ENCODE results near the gene CDK17. TPM values are rescaled to one million over a fixed set of nuclear protein-coding genes. Genes with fewer than 3 reads are reported as not detected.

CDK17 gene
- total and polyA plus RNA-seq, 2 of the 8 experiments (the other 6 are each of a cell fraction or from before 2014, with no cell fraction given), result 5.8 to 20.0 TPM

- no peak overlapping the region for H3K4me2 ChIP-seq (ENCODE audit: insufficient read depth in 1 of 2, low read depth in 2 of 2, low read length in 2 of 2)
- whole genome bisulfite sequencing, 2 experiments (ENCODE audit: extremely low coverage in 1 of 2, insufficient coverage in 1 of 2, insufficient read length in 1 of 2, insufficient replicate concordance in 2 of 2, low coverage in 1 of 2, low lambda C conversion rate in 2 of 2, missing lambda C conversion rate in 1 of 2), result 82% methylated on average over 4 of the region's 4 CpGs; no CpG with 5 or more reads in 1 of the 2 experiments
- CTCF ChIA-PET (ENCODE audit: partially characterized antibody), result no interaction called here
- TF ChIP-seq BRCA1 (IDR thresholded peaks at IDR 0.05; ENCODE audit: low read depth, low read length) (no peak), CREB1 (IDR thresholded peaks at IDR 0.05) (no peak)
Observed at GRCh38 chr12:96383371-96383770, 16.9 kb downstream of the CDK17 start.

More at GRCh38 chr12:96383371-96383770, 16.9 kb downstream of the CDK17 start:
- DNase-seq (ENCODE audit: low read depth in 1 of 2, low spot score in 2 of 2) (no peak), FAIRE-seq (no peak)
- Histone ChIP-seq H3K79me1 (ENCODE audit: low read depth, low read length) (no peaks in the 10 kb centered on the region; the same call in none of the 2 replicates), H3K56ac (replicated peaks; ENCODE audit: insufficient read length, low read depth, low read length) (no peak overlapping the region), H2BK15ac (ENCODE audit: low read length) (no peak overlapping the region), H3K18ac (ENCODE audit: extremely low read depth, low read length) (no peak overlapping the region), H3K27me3 (replicated peaks in 1 of 4; ENCODE audit: control insufficient read depth in 3 of 4, extremely low read depth in 1 of 4, insufficient read depth in 3 of 4, low read length in 3 of 4) (no peaks in the 10 kb centered on the region), H3K14ac (ENCODE audit: insufficient read length) (no peak overlapping the region), H3K4me1 (replicated peaks in 1 of 4; ENCODE audit: control insufficient read depth in 3 of 4, insufficient read depth in 4 of 4, low read length in 3 of 4) (no peaks in the 10 kb centered on the region), H3K27ac (ENCODE audit: low read depth, low read length) (no peak overlapping the region), H3K4ac (replicated peaks; ENCODE audit: insufficient read length, low read depth, low read length) (no peak overlapping the region), H2BK12ac (ENCODE audit: low read depth, low read length) (no peak overlapping the region), H4K20me1 (replicated peaks in 1 of 2; ENCODE audit: control insufficient read depth in 1 of 2, insufficient read depth in 2 of 2, low read length in 2 of 2) (no peaks in the 10 kb centered on the region), H3K9ac (replicated peaks in 1 of 4; ENCODE audit: extremely low read depth in 1 of 4, low read depth in 3 of 4, low read length in 3 of 4) (no peak overlapping the region), H2BK120ac (replicated peaks; ENCODE audit: low read depth, low read length) (no peak overlapping the region), H4K91ac (replicated peaks; ENCODE audit: insufficient read length, low read length) (no peak overlapping the region), H4K5ac (ENCODE audit: insufficient read length, low read depth, low read length) (no peak overlapping the region), H3K79me2 (ENCODE audit: control insufficient read depth in 1 of 2, insufficient read depth in 2 of 2, low read length in 2 of 2) (peaks cover 0 to 86% of the 10 kb centered on the region in 2 experiments; a peak in 3 of 4 replicates), H3K36me3 (ENCODE audit: control insufficient read depth in 2 of 4, insufficient read depth in 4 of 4, low read length in 3 of 4) (0 out of 8 replicates have a peak, but pooled peaks cover 0 to under 1% (median 0%) of the 10 kb centered on the region in 4 experiments), H2AK5ac (ENCODE audit: low read depth, low read length) (no peak overlapping the region), H2BK5ac (ENCODE audit: low read depth, low read length) (no peak overlapping the region), H2AFZ (ENCODE audit: low read length) (no peak overlapping the region), H3K4me3 (ENCODE audit: extremely low read depth in 1 of 4, insufficient read depth in 2 of 4, low read depth in 3 of 4, low read length in 4 of 4) (no peak overlapping the region), H3K23me2 (ENCODE audit: low read depth, low read length) (no peaks in the 10 kb centered on the region), H2BK20ac (ENCODE audit: low read length) (no peak overlapping the region), H4K8ac (ENCODE audit: extremely low read depth, insufficient read depth, low read length) (no peak overlapping the region), H3K9me3 (ENCODE audit: insufficient read depth in 2 of 2, low read depth in 1 of 2, low read length in 1 of 2) (peaks cover 0 to 4% of the 10 kb centered on the region in 2 experiments; a peak in 1 of 4 replicates), H3K23ac (ENCODE audit: insufficient read length) (no peak overlapping the region)
- POLR2A ChIA-PET (ENCODE audit: partially characterized antibody), result no interaction called here
